ENCODE measurements around the gene APCDD1. TPM values are rescaled to one million over a fixed set of nuclear protein-coding genes. Genes with fewer than 3 reads are reported as not detected.

The APCDD1 gene
- polyA plus RNA-seq, result 100 to 1,000 TPM in 1 of 3 donors, 10 to 100 TPM in 2; 28.9 to 400 (median 45.9) TPM

DNA sequence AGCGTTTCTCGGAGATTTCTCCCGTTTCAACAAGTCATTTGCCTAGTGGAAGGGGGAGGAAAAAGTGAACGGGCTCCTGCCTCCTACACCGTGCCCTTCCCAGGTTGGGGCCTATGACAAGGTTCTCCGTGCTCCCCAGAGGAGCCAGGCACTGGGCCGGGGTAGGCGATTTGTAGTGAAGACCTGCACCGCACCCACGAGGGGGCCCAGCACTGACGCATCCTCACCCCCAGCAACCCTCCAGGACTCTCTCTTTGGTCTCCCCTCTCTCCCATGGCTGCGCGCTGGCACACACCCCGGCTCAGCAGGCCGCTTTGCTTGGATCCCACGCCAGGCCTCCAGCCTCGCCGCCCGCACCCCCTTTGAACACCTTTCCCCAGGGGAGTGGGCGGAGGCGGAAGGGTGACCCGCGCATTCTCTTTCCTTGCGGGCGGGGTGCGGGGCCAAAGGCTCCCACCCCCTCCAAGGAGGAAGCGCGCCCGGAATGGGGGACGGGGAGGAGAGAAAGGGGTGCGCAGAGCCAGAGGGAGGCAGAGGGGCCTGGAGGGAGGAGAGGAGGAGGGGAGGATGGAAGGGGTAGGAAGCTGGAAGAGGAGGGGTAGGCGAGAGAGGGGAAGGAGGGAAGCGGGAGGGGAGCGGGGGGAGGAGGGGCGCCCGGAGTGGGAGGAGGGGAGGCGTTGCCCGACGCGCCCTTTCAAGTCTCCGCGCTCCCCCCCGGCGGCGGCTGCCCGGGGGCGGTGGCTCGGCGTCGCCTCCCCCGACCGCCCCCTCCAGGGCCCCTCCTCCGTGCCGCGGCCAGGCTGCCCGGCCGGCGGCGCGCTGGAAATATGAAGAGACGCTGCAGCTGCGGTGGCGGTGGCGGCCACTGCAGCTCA lies at the start of gene APCDD1:
APCDD1 (plus strand) TSS at position 830 of the 875 bp plus-strand sequence. CDS start 347 bp downstream, outside the sequence.
- peak within 1 kb of the TSS; percentile 80 for H3K27ac ChIP-seq (ENCODE audit: low read depth, low read length)
- WGBS, 3 donors, result 14 to 32% (median 21%) methylated on average over 30 to 62 of the region's 64 CpGs

DNA sequence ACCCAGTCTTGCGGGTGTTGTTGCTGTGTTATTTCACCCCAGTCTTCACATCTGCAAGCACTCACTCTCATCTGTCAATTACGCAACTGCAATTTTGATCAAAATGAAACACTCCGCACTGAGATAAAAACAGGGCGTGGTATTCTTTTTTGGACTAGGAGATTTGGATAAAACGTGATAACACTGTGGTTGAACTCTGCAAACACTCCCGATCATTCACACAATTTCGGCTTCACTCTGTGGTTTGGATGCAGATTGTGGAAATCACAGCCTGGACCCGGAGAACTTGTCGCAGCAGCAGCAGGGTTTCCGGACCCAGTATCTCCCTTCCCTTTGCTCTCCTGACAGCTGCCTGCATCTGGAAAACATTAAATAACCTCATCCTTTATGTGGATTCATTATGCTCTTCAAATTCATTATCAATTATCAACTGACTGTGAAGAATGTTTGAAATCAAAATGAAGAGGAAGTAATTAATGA lies 49.4 kb upstream of the APCDD1 start:
- H3K27ac ChIP-seq (ENCODE audit: low read depth, low read length), result no peak overlapping the region
- WGBS, 3 donors, result 60 to 72% (median 61%) methylated on average over 10 of the region's 10 CpGs

DNA sequence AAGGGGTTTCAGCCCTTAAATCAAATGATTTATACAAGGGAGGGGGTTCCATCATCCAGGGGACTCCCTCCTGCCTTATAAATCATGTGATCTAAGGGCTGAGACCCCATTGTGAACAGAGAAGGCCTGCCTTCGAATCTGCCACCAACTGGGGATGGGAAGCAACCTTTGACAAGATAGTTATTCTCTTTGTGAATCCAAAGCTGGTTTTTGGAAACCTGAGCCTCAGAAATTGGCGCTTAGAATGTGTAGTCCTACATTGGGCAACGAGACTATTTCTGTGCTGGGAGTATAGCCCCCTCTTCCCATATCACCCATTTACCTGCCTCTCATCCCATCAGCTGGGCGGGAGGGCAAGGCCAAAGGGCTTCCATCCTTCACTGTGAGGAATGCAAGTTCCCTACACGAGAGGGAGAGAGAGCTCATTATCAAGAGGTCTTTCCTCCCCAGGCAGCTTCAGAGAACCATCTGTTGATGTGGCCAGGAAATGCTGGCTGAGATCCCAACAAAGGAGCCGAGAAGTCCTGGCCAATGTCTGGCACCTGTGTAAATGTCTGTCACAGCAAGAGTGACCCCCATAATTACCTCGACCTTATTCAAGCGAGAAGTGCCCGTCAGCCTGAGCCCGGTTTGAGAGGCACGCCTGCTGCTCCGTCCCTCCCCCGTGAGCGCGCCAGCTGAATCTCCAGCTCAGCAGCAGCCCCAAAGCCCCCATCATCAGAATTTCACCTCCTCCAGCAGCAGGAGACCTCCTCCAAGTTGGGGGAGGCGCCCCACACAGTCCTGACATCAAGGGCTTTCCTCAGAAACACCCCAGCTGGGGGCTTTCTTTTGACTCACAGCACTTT lies 48.4 kb upstream of the APCDD1 start:
- 56 to 67% (median 59%) methylated on average over 16 of the region's 16 CpGs for WGBS, 3 donors
- H3K27ac ChIP-seq (ENCODE audit: low read depth, low read length), result no peak overlapping the region

DNA sequence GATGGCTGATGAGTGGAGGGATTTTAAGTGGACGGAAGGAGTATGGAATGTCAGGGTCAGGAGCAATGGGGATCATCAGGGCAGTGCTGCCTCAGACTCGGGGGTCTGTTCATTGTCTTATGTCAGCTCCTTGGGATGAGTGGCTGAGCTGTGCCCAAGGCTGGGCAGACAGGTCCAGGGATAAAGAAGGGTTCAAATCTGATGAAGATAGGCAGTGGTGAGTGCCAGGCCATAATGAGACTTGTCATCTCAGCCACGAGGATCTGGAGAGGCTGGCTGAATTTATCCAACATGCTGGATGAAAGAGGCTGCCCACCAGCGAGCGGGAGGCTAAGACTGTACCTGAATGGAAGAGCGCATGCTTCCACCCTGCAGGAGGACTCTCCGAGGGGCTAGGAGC lies 46.3 kb upstream of the APCDD1 start:
- WGBS, 3 donors, result 90 to 94% (median 91%) methylated on average over 7 of the region's 7 CpGs
- H3K27ac ChIP-seq (ENCODE audit: low read depth, low read length), result no peak overlapping the region

DNA sequence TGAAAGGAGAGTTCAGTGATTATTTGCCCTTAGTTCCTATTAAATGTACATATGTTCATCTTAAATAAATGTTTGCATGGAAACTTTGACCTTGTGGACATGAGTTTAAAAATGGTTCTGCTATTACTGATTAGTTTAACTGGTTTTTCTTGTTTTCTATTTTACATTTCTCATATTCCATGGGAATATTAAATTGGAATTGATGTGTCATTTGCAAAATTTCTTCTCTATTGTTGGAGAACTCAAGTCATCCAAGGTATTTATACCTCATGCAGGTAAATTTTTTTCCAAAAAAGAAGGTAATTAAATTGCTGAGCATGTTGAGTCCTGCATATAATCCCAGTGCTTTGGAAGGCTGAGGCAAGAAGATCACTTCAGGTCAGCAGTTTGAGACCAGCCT lies 45.4 kb upstream of the APCDD1 start:
- H3K27ac ChIP-seq (ENCODE audit: low read depth, low read length), result no peak overlapping the region

DNA sequence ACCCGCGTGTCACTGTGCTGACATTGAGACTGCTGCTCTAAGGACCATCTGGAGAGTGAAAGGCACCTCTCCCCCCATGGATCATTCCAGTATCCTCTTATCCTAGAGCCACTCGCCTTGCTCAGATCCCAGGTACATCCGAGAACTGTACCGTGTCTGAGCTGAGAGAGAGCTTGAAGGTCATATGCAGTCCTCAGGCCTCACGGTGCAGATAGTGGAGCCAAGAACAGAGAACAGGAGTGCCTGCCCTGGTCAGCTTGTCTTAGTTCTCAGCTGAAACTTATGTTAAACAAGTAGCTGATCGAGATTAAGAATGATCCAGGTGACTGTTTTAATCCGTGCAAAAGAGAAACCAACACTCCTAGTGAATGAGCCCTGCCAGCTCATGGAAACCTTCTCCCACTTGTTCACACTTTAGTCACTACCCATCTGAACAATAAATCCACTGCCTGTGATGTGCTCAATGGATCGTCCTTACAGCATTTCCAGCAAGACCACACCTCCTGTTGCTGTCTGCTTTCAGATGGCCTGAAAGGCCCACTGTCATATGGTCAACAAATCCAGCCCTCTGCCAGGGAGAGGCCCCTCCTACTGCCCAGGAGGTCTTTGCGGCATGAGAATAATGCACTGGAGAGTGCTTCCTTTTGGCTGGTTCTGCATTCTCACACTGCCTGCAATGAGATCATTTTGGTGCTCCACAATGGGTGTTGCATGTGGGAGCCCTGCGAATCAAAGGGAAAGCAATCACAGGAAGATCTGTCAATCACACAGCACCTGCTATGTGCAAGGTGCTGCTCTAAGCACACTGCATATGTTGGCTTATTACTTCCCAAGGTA lies 43.7 kb upstream of the APCDD1 start:
- 39 to 78% (median 74%) methylated on average over 11 of the region's 11 CpGs for WGBS, 3 donors
- H3K27ac ChIP-seq (ENCODE audit: low read depth, low read length), result no peak overlapping the region

DNA sequence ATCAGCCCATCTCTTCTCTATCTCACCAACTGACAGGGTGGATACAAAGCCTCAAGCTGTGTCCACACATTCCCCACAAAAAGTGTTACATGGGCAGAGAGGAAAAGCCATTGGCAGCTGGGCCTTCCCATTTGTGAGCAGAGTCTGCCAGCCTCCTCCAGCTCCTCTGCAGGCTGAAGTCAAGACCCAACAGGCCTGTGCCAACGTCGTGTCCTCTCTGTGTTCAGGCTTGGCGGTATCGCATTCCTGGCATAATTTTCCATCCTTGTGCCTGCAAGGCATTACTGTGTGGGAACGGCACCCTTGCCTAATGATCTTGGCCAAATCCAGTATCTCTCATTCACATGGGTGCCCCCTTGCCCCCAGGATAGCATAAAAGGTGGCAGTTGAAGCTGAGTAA lies 41.5 kb upstream of the APCDD1 start:
- H3K27ac ChIP-seq (ENCODE audit: low read depth, low read length), result no peak overlapping the region
- 85 to 91% (median 87%) methylated on average over 5 of the region's 5 CpGs for WGBS, 3 donors

DNA sequence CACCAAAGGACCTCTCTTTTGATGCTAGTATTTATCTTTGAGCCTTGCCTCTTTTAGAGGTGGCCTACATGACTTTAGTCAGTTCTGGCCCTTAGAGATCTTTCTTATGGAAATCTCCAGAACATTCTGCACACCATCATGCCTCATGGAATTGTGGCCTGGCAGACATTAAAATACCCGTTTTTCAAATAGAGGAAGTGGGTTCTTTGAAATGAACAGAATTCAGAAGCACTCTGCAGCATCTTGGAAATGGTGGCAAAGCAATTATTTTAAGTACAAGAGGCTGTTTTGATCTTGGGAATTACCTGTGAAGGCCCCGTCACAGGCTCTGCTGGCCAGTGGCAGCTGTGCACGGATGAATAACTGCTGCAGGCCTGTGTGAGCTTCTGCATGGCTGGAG lies 40.7 kb upstream of the APCDD1 start:
- 59 to 87% (median 81%) methylated on average over 3 of the region's 3 CpGs for WGBS, 3 donors
- no peak overlapping the region for H3K27ac ChIP-seq (ENCODE audit: low read depth, low read length)

DNA sequence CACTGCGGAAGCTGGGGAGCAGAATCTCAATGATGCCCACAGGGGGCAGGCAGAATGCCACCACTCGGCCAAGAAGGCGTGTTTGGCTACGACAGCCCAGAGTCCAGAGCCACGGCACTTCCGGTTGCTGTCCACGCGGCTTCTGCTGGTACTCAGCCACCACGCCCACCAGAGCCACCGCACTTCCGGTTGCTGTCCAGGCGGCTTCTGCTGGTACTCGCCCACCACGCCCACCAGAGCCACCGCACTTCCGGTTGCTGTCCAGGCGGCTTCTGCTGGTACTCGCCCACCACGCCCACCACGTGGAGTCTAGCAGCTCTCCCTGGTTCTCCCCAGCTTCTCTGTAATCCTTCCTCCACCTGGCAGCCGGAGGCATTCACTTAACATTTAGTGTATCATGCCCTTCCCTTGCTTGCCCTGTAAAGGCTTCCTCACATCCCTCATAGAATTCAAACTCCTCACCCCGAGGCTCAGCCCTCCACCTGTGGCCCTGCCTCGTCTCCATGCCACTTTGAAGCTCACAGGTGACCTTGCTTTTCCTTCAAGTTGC lies 40.1 kb upstream of the APCDD1 start:
- 92 to 94% (median 92%) methylated on average over 23 of the region's 23 CpGs for WGBS, 3 donors
- no peak overlapping the region for H3K27ac ChIP-seq (ENCODE audit: low read depth, low read length)

DNA sequence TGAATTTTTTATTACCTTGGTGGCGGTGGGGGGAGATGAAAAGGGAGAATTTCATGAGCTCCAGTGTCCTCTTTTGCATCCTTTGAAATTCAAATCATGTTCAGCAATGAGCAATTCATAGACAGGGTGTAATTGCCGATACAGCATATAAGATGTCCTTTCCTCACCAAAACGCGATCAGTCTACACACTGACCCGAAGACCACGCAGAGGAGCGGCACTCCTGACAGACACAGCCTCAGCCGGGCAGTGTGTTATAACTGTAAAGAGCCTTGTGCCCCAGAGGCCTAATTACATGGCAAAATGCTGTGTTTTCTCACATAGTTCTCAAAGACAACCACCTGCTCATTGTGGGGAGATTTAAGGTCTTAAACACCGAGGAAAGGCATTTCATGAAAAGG lies 38.4 kb upstream of the APCDD1 start:
- no peak overlapping the region for H3K27ac ChIP-seq (ENCODE audit: low read depth, low read length)
- WGBS, 3 donors, result 80 to 86% (median 81%) methylated on average over 9 of the region's 9 CpGs

DNA sequence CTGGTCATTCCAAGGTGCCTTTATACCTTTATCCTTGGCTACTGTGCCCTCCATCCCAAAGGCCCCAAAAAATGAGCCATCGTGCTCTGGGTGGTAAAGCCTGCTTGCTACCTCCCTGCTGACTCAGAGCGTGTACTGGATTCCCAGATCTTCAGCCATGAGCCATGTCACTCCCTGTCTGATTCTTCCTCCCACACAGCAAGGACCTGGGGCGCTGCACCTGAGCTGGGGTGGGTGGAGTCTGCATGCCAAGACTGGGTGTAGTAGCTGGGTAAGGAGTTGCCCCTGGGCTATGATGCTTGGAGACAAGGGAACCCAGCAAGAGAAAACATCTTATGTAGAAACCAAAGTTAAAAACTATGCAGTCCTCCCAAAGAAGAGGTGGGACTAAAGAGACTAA lies 37.2 kb upstream of the APCDD1 start:
- 90 to 96% (median 92%) methylated on average over 3 of the region's 3 CpGs for WGBS, 3 donors

DNA sequence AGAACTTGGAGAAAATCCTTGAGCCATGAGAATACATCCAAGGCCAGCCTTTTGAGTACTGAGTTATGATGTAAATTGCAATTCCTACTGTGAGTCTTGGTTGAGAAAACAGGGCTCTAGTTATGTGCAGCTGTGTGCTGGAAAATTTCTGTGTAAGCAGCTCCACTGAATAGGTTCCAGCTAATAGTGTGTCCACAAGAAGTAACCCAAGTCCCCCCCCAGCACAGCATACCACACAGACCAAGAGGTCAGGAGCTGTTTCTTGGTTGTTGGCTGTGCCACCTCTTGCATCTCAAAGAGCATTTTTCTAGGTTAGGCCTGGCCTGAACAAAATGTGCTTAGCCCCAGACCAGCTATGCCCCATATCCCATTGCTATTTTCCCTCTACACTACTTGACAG lies 36.8 kb upstream of the APCDD1 start:
- no peak overlapping the region for H3K27ac ChIP-seq (ENCODE audit: low read depth, low read length)

More for the DNA sequence above, 37.2 kb upstream of the APCDD1 start:
- H3K27ac ChIP-seq (ENCODE audit: low read depth, low read length), result no peak overlapping the region

DNA sequence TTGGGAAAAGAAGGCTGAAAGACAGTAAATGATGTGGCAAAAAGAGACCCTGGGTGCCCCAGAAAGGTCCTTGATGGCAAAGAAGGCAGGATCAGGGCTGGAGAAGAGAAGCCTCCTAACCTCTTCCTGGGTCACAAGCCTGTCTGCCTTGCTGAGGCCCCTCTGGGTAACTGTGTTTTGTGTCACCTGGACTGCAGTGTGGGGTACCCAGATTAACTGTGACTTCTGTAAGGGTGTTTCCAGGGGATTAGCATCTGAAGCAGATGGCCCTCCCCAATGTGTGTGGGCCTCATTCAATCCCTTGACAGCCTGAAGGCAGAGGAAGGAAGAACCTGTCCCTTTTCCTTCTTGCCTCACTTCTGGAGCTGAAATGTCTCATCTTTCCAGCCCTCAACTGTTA lies 35.6 kb upstream of the APCDD1 start:
- H3K27ac ChIP-seq (ENCODE audit: low read depth, low read length), result no peak overlapping the region

DNA sequence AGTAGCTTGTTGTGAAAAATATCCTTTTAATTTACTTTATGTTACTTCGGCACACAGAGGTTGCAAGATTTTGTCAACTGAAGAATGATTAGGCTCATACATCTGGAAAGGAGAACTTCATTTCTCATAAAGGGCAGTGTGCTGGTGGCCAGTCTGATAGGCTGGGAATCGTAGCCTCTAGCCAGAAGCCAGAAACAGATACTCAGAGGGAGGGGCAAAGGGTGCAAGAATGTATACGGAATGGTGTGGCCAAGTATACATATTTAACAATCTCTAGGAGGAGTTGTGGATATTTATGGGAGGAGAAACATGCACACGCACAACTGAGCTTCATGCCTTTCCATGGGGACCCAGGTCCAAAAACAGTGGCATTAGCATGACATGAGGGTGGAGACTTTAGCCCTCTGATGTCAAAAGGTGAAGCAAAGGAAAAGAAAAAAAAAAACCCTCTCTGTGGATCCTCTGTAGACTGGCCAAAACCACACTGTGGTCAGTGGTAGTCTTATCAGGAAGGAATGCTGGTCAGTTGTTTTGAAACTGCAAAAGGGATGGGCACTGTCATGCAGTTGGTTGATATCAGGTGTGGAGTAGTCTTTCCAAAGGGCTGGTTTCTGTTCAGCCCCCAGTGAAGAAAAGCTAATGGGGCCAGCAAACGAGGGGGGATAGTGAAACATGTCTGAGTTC lies 34.9 kb upstream of the APCDD1 start:
- 82 to 92% (median 89%) methylated on average over 5 of the region's 5 CpGs for WGBS, 3 donors
- no peak overlapping the region for H3K27ac ChIP-seq (ENCODE audit: low read depth, low read length)

DNA sequence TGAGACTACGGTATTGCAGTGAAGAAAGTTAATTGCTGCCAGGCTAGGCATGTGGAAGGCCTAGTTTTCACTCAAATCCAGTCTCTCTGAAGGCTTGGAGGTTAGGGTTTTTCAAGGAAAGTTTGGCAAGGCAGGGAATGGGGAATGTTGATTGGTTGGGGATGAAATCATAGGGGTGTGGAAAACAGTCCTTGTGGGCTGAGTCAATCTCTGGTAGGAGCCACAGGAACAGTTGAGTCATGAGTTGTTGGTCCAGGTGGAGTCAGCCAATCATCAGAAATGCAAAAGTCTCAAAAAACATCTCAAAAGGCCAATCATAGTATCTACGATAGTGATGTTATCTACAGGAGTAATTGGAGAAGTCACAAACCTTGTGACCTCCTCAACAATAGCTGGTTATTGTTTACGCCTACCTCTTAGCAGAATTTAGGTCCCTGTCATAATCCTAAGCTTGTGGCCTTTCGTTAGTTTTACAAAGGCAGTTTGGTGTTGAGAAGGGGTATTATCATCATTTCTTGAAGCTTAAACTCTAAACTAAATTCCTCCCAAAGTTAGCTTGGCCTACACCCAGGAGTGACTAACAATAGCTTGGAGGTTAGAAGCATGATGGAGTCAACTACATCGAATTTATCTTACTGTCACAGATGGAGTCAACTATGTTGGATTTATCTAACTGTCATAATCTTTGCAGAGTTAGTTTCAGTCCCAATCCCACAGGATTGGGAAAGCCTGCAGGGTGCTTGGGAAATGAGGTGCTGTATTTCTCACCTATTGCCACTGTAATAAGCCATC lies 33.7 kb upstream of the APCDD1 start:
- WGBS, 3 donors, result 82 to 86% (median 84%) methylated on average over 5 of the region's 5 CpGs
- no peak overlapping the region for H3K27ac ChIP-seq (ENCODE audit: low read depth, low read length)

DNA sequence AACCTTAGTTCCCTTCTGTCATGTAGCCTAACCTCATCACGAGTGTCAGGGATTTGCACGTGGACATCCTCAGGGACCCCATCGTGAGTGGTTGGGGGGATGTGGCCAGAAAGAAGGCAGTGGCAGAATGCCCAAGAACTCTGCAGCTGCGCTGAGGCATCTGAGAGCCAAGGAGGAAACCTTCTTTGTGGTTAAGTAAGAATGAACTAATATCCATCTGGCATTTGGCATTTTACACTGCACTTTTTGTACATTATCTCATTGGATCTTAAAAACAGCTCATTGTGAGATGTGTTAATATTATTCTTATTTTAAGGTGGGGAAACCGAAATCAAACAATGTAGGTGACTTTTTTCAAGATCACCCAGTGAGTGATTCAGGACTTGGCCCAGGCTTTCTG lies 32.6 kb upstream of the APCDD1 start:
- 22 to 70% (median 27%) methylated on average over 5 of the region's 5 CpGs for WGBS, 3 donors
- H3K27ac ChIP-seq (ENCODE audit: low read depth, low read length), result no peak overlapping the region

DNA sequence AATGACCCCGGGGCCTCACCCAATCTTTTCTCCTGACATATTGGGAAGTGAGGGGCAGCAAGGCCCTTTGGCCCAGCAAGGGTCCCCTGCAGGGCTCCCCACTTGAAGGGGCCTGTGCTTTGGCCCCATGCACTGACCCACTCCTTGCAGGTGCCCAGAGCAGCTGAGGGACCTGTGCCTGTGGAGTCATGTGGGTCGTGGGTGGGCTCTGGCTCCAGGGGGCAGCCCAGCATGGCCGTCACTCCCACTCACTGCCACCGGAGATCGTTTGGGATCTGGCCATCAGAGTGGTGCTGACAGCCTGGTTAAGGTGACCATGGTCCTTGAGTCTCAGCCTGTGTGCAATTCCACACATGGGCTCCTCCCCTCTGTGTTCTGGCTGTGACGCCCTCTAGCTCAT lies 31.7 kb upstream of the APCDD1 start:
- 81 to 97% (median 93%) methylated on average over 6 of the region's 6 CpGs for WGBS, 3 donors
- no peak overlapping the region for H3K27ac ChIP-seq (ENCODE audit: low read depth, low read length)

Measured in adipose tissue (tissue), 3 donors.